ENCODE results near the gene LLGL1.

- peak; percentile 88 for TF ChIP-seq CTCF (IDR thresholded peaks at IDR 0.05)
- TF ChIP-seq EZH2phosphoT487 (IDR thresholded peaks at IDR 0.05): no peak
These were observed 7.9 kb upstream of the LLGL1 start for GRCh38 chr17:18217412-18218015.
